Kidney (tissue), 22 donors: ENCODE results near the gene PSPC1. TPM values are rescaled to one million over a fixed set of nuclear protein-coding genes. Genes with fewer than 3 reads are reported as not detected.
"Not testable (repeated sequence)": the region's sequence is repeated elsewhere in the genome, so short reads cannot be mapped to it uniquely, and the experiment has no call there.

Source experiments
- DNase-seq, 5 donors: peaks; one replicate each; pipeline ENCODE4 v3.0.0-alpha.2; 2013 to 2020
- FAIRE-seq: peaks from 2 replicates; lab custom pipeline; 2012; peaks lifted over from hg19 to GRCh38; lab: Jason Lieb, UNC
- H3K27ac ChIP-seq, 2 donors: one replicate each; pipeline ENCODE4 v1.7.0; 2013; ENCODE audit warnings: low read depth in 2 of 2, low read length in 2 of 2, inconsistent platforms in 1 of 2
- H3K27me3 ChIP-seq: one replicate; pipeline ENCODE4 v1.7.1; 2013; ENCODE audit warnings: low read length, inconsistent platforms; ENCODE audit not compliant: control insufficient read depth, insufficient read depth
- H3K36me3 ChIP-seq, 3 donors: one replicate each; pipeline versions ENCODE4 v1.7.0 to v1.7.1; 2013; ENCODE audit warnings: low read length in 3 of 3, control low read depth in 1 of 3, inconsistent platforms in 1 of 3; ENCODE audit not compliant: insufficient read depth in 3 of 3, control insufficient read depth in 2 of 3
- H3K4me1 ChIP-seq, 3 donors: one replicate each; pipeline versions ENCODE4 v1.7.0 to v1.7.1; 2013; ENCODE audit warnings: low read length in 3 of 3, inconsistent platforms in 1 of 3, low read depth in 1 of 3; ENCODE audit not compliant: control insufficient read depth in 2 of 3, insufficient read depth in 2 of 3
- H3K4me3 ChIP-seq, 3 donors: one replicate each; pipeline versions ENCODE4 v1.7.0 to v1.8.1; 2013; ENCODE audit warnings: low read length in 3 of 3, control low read depth in 1 of 3, inconsistent platforms in 1 of 3
- H3K9ac ChIP-seq, 3 donors: one replicate each; pipeline versions ENCODE4 v1.7.0 to v1.7.1; 2013; ENCODE audit warnings: low read length in 3 of 3, control low read depth in 1 of 3, inconsistent platforms in 1 of 3
- H3K9me3 ChIP-seq, 3 donors: one replicate each; pipeline versions ENCODE4 v1.7.0 to v1.7.1; 2013; ENCODE audit warnings: low read length in 3 of 3, control low read depth in 1 of 3, inconsistent platforms in 1 of 3; ENCODE audit not compliant: control insufficient read depth in 2 of 3, insufficient read depth in 1 of 3
- CTCF ChIP-seq: IDR thresholded peaks from 3 replicates; pipeline ENCODE4 v1.5.1; 2012; ENCODE audit warnings: mild to moderate bottlenecking, moderate library complexity, borderline replicate concordance; ENCODE audit not compliant: insufficient read depth; ENCODE audit errors: extremely low read depth
- intact Hi-C: fragments of 100-400 bp; cut with DNase I; formaldehyde crosslinking; loops from one replicate; pipeline ENCODE4 v1.11.1; 2022
- long read RNA-seq, 10 donors: library from polyadenylated mRNA in 1 of 10; unstranded in 1 of 10; transcript quantifications; one replicate each; pipeline ENCODE4 v2.0.0 and lab custom pipeline, GENCODE V29; 2021 to 2026
- polyA plus RNA-seq: library from polyadenylated mRNA; stranded (reverse); fragments of 350-450 nt; fragmentation: Illumina TruSeq; extraction: RNeasy Lipid Tissue Mini Kit (QIAGEN cat#74804); gene quantifications from one replicate; pipeline ENCODE4 v1.2.3, GENCODE V29; 2014; ENCODE audit warnings: low read depth, low replicate concordance; ENCODE audit not compliant: insufficient read depth
- total RNA-seq: library from RNA; stranded (reverse); fragmentation: NEBNext Ultra II Directional; extraction: Animal tissue kit (Norgen Biotek cat#: 25700); gene quantifications from one replicate; pipeline ENCODE4 v1.2.1, GENCODE V29; 2021
- donor health status: control.
- donor health status: control.
- donor health status: control.
- donor health status: control.
- donor health status: control.
- donor health status: DM: yes; HTN: yes; CAD: no.
- donor health status: Normal renal cell carcinoma (clear cell type).

Gene PSPC1
- total RNA-seq, result 57.6 TPM
- 31.8 TPM for polyA plus RNA-seq
- long read RNA-seq, donor 1, transcript PSPC1-201 (9 exons, 2,407 nt), result major isoform, 5 of 22 reads
- long read RNA-seq, donor 1, partial matches to known transcripts, result 12 of 22 reads
- long read RNA-seq, donor 1, other reads (novel, unspliced or antisense), result 0 of 22 reads
- long read RNA-seq, donor 2, transcript PSPC1-201 (9 exons, 2,407 nt), result major isoform, 6 of 21 reads
- long read RNA-seq, donor 2, partial matches to known transcripts, result 10 of 21 reads
- long read RNA-seq, donor 2, other reads (novel, unspliced or antisense), result 0 of 21 reads
- long read RNA-seq, donor 3, transcript PSPC1-201 (9 exons, 2,407 nt), result major isoform, 11 of 23 reads
- long read RNA-seq, donor 3, partial matches to known transcripts, result 6 of 23 reads
- long read RNA-seq, donor 3, other reads (novel, unspliced or antisense), result 0 of 23 reads
- long read RNA-seq, donor 4, partial matches to known transcripts, result 0 of 7 reads
- long read RNA-seq, donor 4, other reads (novel, unspliced or antisense), result 0 of 7 reads
- long read RNA-seq, donor 5, partial matches to known transcripts, result 0 of 1 reads
- long read RNA-seq, donor 5, other reads (novel, unspliced or antisense), result 0 of 1 reads
- long read RNA-seq, donor 6, transcript PSPC1-201 (9 exons, 2,407 nt), result major isoform, 9 of 29 reads
- long read RNA-seq, donor 6, partial matches to known transcripts, result 17 of 29 reads
- long read RNA-seq, donor 6, other reads (novel, unspliced or antisense), result 0 of 29 reads
- long read RNA-seq, donor 7, transcript PSPC1-201 (9 exons, 2,407 nt), result major isoform, 17 of 36 reads
- long read RNA-seq, donor 7, partial matches to known transcripts, result 3 of 36 reads
- long read RNA-seq, donor 7, other reads (novel, unspliced or antisense), result 12 of 36 reads
- long read RNA-seq, donor 8, partial matches to known transcripts, result 17 of 24 reads
- long read RNA-seq, donor 8, other reads (novel, unspliced or antisense), result 0 of 24 reads
- long read RNA-seq, donor 9, result 0 reads
- long read RNA-seq, donor 10, transcript PSPC1-201 (9 exons, 2,407 nt), result major isoform, 5 of 10 reads
- long read RNA-seq, donor 10, partial matches to known transcripts, result 0 of 10 reads
- long read RNA-seq, donor 10, other reads (novel, unspliced or antisense), result 0 of 10 reads

- peak within 1 kb of the TSS; percentile 89 to 98 (median 96) for H3K4me3 ChIP-seq
- peak within 1 kb of the TSS; percentile 83 to 97 (median 93) for H3K9ac ChIP-seq
- H3K27me3 ChIP-seq, intact Hi-C loops, H3K36me3 ChIP-seq, H3K4me1 ChIP-seq, H3K9me3 ChIP-seq: not testable (repeated sequence)
- H3K27ac ChIP-seq, result peak within 1 kb of the TSS; percentile 89 to 95
- peak; percentile 96 to 98 (median 98) for DNase-seq
- peak; percentile 96 for FAIRE-seq
Observed at GRCh38 chr13:19782727-19783682, at the start of gene PSPC1. Gene PSPC1 (minus strand): TSS chr13:19782945. CDS start chr13:19782757, 188 bp downstream.

- no peak for TF ChIP-seq CTCF
- Histone ChIP-seq H3K27ac (no peak overlapping the region), H3K9ac (no peak overlapping the region), H3K4me3 (no peak overlapping the region), H3K4me1 (no peaks in the 10 kb centered on the region), H3K36me3 (peaks cover under 1 to 19% (median 2%) of the 10 kb centered on the region in 3 donors), H3K9me3 (no peaks in the 10 kb centered on the region), H3K27me3 (no peaks in the 10 kb centered on the region)
- no peak for FAIRE-seq
- intact Hi-C loops, result no loop called here
- no peak for DNase-seq
Observed at GRCh38 chr13:19822673-19823072, 39.9 kb upstream of the PSPC1 start.

GRCh38 chr13:19818223-19818842, 35.6 kb upstream of the PSPC1 start:
- H3K27ac ChIP-seq, result no peak overlapping the region
- H3K9me3 ChIP-seq, result no peaks in the 10 kb centered on the region
- H3K36me3 ChIP-seq, result peaks cover 2 to 6% (median 3%) of the 10 kb centered on the region in 3 donors
- intact Hi-C loops, result no loop called here
- H3K27me3 ChIP-seq, result no peaks in the 10 kb centered on the region
- peak; percentile 77 to 87 (median 82) for DNase-seq
- H3K9ac ChIP-seq, result no peak overlapping the region
- FAIRE-seq, result no peak
- no peak overlapping the region for H3K4me3 ChIP-seq
- H3K4me1 ChIP-seq, result no peaks in the 10 kb centered on the region
- peak; percentile 30 for TF ChIP-seq CTCF
